A673 (cell line): ENCODE data around the gene MCM7.

Experiments
- EZH2 ChIP-seq: fragments of 200-600 bp; sonication (generic); IDR thresholded peaks from 2 replicates; pipeline ENCODE4 v1.6.1; 2017; ENCODE audit warnings: borderline replicate concordance, low read depth, mild to moderate bottlenecking, mixed read lengths, antibody characterized with exemption, low read length; ENCODE audit not compliant: poor library complexity, severe bottlenecking
- TF ChIP-seq, protein P1 (sequence below): fragments of 300-800, 200-600 bp; sonication (generic); conservative IDR thresholded peaks from 2 replicates; pipeline ENCODE4 v1.5.1; 2017; ENCODE audit warnings: low read depth, mild to moderate bottlenecking, antibody characterized with exemption, low read length, moderate library complexity, mixed read lengths

DNA sequence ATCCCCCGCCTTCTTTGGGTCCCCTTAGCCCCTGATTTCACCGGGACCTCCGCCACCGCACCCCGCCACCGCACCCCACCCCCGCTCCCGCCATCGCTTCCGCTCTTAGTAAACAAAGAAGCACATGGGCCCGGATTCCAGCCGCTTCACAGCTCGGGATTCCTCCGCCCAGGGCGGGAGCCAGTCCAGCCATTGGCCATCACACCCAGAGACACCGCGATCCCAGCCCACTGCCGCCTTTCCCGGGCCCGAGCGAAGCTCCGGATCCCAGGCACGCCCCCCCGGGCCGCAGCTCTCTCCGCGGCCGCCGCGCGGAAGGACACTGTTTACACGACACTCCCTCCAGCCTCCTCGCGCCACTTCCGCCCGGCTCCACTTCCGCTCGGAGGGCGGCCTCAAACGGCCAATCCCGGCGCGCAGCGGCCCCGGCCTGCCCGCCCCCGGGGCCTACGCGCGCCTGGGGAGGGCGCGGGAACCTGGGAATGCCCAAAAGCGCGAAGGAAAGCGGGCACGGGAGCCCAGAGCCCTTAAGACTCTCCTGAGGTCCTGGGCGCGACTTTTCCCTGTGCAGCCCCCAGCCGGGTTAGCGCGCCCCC is 679 bp downstream of the MCM7 start:
- TF ChIP-seq, protein P1, sequence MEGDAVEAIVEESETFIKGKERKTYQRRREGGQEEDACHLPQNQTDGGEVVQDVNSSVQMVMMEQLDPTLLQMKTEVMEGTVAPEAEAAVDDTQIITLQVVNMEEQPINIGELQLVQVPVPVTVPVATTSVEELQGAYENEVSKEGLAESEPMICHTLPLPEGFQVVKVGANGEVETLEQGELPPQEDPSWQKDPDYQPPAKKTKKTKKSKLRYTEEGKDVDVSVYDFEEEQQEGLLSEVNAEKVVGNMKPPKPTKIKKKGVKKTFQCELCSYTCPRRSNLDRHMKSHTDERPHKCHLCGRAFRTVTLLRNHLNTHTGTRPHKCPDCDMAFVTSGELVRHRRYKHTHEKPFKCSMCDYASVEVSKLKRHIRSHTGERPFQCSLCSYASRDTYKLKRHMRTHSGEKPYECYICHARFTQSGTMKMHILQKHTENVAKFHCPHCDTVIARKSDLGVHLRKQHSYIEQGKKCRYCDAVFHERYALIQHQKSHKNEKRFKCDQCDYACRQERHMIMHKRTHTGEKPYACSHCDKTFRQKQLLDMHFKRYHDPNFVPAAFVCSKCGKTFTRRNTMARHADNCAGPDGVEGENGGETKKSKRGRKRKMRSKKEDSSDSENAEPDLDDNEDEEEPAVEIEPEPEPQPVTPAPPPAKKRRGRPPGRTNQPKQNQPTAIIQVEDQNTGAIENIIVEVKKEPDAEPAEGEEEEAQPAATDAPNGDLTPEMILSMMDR: no peak
- no peak for TF ChIP-seq EZH2
